Liver (tissue), 9 donors: Measurements from ENCODE around the gene HSP90AB1. TPM values are rescaled to one million over a fixed set of nuclear protein-coding genes. Genes with fewer than 3 reads are reported as not detected.
A peak's percentile ranks its signal among the peaks of the same experiment; 100 is the strongest.

Source experiments
- DNase-seq: peaks from one replicate; pipeline ENCODE4 v3.0.0-alpha.2; 2017; ENCODE audit warnings: low spot score
- H3K27ac ChIP-seq, 2 donors: one replicate each; pipeline ENCODE4 v1.7.0; 2013; ENCODE audit warnings: inconsistent platforms in 2 of 2, low read length in 2 of 2, control low read depth in 1 of 2, low read depth in 1 of 2, mild to moderate bottlenecking in 1 of 2
- H3K27me3 ChIP-seq, 4 donors: one replicate each; pipeline versions ENCODE4 v1.6.1 to v1.7.0; 2013; ENCODE audit warnings: low read length in 3 of 4, inconsistent platforms in 1 of 4, mild to moderate bottlenecking in 1 of 4, moderate library complexity in 1 of 4; ENCODE audit not compliant: control insufficient read depth in 4 of 4, insufficient read depth in 4 of 4
- H3K36me3 ChIP-seq, 4 donors: one replicate each; pipeline versions ENCODE4 v1.6.1 to v1.7.0; 2013; ENCODE audit warnings: low read length in 3 of 4, mild to moderate bottlenecking in 3 of 4, low read depth in 1 of 4, moderate library complexity in 1 of 4; ENCODE audit not compliant: control insufficient read depth in 4 of 4, insufficient read depth in 3 of 4
- H3K4me1 ChIP-seq, 4 donors: one replicate each; pipeline versions ENCODE4 v1.6.1 to v1.7.0; 2013; ENCODE audit warnings: low read length in 3 of 4, mild to moderate bottlenecking in 3 of 4, moderate library complexity in 1 of 4; ENCODE audit not compliant: control insufficient read depth in 4 of 4, insufficient read depth in 4 of 4
- H3K4me3 ChIP-seq, 3 donors: one replicate each; pipeline versions ENCODE4 v1.6.1 to v1.7.0; 2013; ENCODE audit warnings: low read length in 3 of 3, control low read depth in 1 of 3, low read depth in 1 of 3, mild to moderate bottlenecking in 1 of 3
- H3K9ac ChIP-seq, 2 donors: one replicate each; pipeline ENCODE4 v1.7.0; 2013; ENCODE audit warnings: low read length in 2 of 2, mild to moderate bottlenecking in 2 of 2, moderate library complexity in 2 of 2, control low read depth in 1 of 2, low read depth in 1 of 2
- H3K9me3 ChIP-seq, 4 donors: one replicate each; pipeline versions ENCODE4 v1.6.1 to v1.7.0; 2013; ENCODE audit warnings: low read length in 3 of 4; ENCODE audit not compliant: control insufficient read depth in 4 of 4
- EGR1 ChIP-seq, 2 donors: IDR thresholded peaks; 2 replicates each; pipeline ENCODE4 v1.6.1; 2016 to 2018; ENCODE audit warnings: antibody characterized with exemption in 2 of 2, low read depth in 2 of 2
- GABPA ChIP-seq, 2 donors: IDR thresholded peaks in 1 of 2; conservative IDR thresholded peaks in 1 of 2; 2 replicates each; pipeline ENCODE4 v1.6.1; 2016; ENCODE audit warnings: antibody characterized with exemption in 2 of 2, mild to moderate bottlenecking in 1 of 2, moderate library complexity in 1 of 2
- HNF4A ChIP-seq, 2 donors: conservative IDR thresholded peaks; 2 replicates each; pipeline ENCODE4 v1.6.1; 2016; ENCODE audit warnings: antibody characterized with exemption in 2 of 2, mild to moderate bottlenecking in 2 of 2
- HNF4G ChIP-seq: IDR thresholded peaks from 2 replicates; pipeline ENCODE4 v1.6.1; 2016; ENCODE audit warnings: antibody characterized with exemption
- RAD21 ChIP-seq, 2 donors: IDR thresholded peaks; 2 replicates each; pipeline ENCODE4 v1.6.1; 2016; ENCODE audit warnings: antibody characterized with exemption in 2 of 2, mild to moderate bottlenecking in 2 of 2
- RXRA ChIP-seq, 2 donors: IDR thresholded peaks; 2 replicates each; pipeline ENCODE4 v1.6.1; 2017 to 2018; ENCODE audit warnings: antibody characterized with exemption in 2 of 2, mild to moderate bottlenecking in 1 of 2
- SP1 ChIP-seq: IDR thresholded peaks from 2 replicates; pipeline ENCODE4 v1.6.1; 2018; ENCODE audit warnings: antibody characterized with exemption, mild to moderate bottlenecking
- TAF1 ChIP-seq: conservative IDR thresholded peaks from 2 replicates; pipeline ENCODE4 v1.6.1; 2016; ENCODE audit warnings: antibody characterized with exemption, mild to moderate bottlenecking
- WGBS: extraction: QIAGEN DNeasy Blood & Tissue Kit; methylation state at CpG from one replicate; pipeline ENCODE4 v1.1.7; 2013; 5-methylcytosine and 5-hydroxymethylcytosine counted together
- polyA plus RNA-seq, 2 donors: library from polyadenylated mRNA; stranded (reverse) in 1 of 2; unstranded in 1 of 2; fragments of 200-250 nt in 1 of 2; fragments of >200 nt in 1 of 2; fragmentation: Nextera tagmentation in 1 of 2; extraction: Ambion mirVana in 1 of 2; gene quantifications; one replicate each; pipeline versions ENCODE4 v1.2.1 to v1.2.3, GENCODE V29; 2013 to 2015
- total RNA-seq, 2 donors: library from RNA; depleted of rRNA; stranded (reverse); fragments of >200 nt; gene quantifications; one replicate each; pipeline ENCODE4 v1.2.3, GENCODE V29; 2014
- TF ChIP-seq, protein P1 (sequence below): IDR thresholded peaks from 2 replicates; pipeline ENCODE4 v1.6.1; 2016; ENCODE audit warnings: antibody characterized with exemption
- TF ChIP-seq, protein P2 (sequence below): IDR thresholded peaks from 2 replicates; pipeline ENCODE4 v1.6.1; 2016; ENCODE audit warnings: antibody characterized with exemption, mild to moderate bottlenecking
- donor health status: healthy.
- donor health status: healthy.
- donor health status: healthy.
- donor health status: healthy.
- donor health status: healthy.

The HSP90AB1 gene
- total and polyA plus RNA-seq, 4 donors, result 129 to 281 (median 203) TPM

DNA sequence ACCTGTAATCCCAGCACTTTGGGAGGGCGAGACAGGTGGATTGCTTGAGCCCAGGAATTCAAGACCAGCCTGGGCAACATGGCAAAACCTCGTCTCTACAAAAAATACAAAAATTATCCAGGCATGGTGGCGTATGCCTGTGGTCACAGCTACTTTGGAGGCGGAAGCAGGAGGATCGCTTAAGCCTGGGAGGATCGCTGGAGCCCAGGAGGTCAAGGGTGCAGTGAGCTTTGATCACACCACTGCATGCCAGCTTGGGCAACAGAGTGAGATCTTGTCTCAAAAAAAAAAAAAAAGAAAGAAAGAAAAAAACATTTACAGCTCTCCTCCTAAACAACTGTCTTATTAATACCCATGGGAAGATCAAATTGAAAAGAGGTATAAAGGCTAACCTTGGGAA lies 38.9 kb upstream of the HSP90AB1 start:
- Histone ChIP-seq H3K36me3 (no peaks in the 10 kb centered on the region), H3K9ac (no peak overlapping the region), H3K27me3 (no peaks in the 10 kb centered on the region), H3K4me3 (no peak overlapping the region), H3K27ac (peak overlapping the region in 1 of 2 donors; percentile 18), H3K4me1 (peaks cover 0 to 6% (median 4%) of the 10 kb centered on the region in 4 donors), H3K9me3 (no peaks in the 10 kb centered on the region)
- DNase-seq, result no peak
- TF ChIP-seq RAD21 (IDR thresholded peaks at IDR 0.05), result no peak
- TF ChIP-seq HNF4A (conservative IDR thresholded peaks at IDR 0.05), result peak; percentile 71 to 78
- TF ChIP-seq RXRA (IDR thresholded peaks at IDR 0.05), result peak; percentile 48 to 57
- TF ChIP-seq SP1, result peak; percentile 29
- WGBS, result 48% methylated on average over 6 of the region's 6 CpGs

DNA sequence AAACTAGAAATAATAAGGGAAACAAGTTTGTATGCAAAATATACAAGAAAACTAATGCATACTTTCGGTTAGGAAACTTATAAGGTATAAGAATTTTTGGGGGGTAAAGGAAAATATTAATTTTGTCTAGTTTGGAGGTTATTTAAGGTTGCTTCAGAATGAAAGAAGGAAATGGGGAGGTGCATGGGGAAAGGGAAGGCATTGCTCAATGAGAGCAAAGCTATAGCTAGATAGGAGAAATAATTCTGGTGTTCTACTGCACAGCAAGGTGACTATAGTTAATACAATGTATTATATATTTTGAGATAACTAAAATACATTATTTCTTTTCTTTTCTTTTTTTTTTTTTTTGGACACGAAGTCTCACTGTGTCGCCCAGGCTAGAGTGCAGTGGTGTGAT lies 35.6 kb upstream of the HSP90AB1 start:
- Histone ChIP-seq H3K27ac (no peak overlapping the region), H3K27me3 (no peaks in the 10 kb centered on the region), H3K9ac (no peak overlapping the region), H3K4me3 (no peak overlapping the region), H3K36me3 (no peaks in the 10 kb centered on the region), H3K9me3 (no peaks in the 10 kb centered on the region), H3K4me1 (peaks cover 0 to 8% (median 6%) of the 10 kb centered on the region in 4 donors)
- TF ChIP-seq HNF4G, result no peak
- TF ChIP-seq EGR1 (IDR thresholded peaks at IDR 0.05; ENCODE audit: low read depth in 2 of 2), result no peak
- TF ChIP-seq RAD21 (IDR thresholded peaks at IDR 0.05), result no peak
- TF ChIP-seq, protein P1, sequence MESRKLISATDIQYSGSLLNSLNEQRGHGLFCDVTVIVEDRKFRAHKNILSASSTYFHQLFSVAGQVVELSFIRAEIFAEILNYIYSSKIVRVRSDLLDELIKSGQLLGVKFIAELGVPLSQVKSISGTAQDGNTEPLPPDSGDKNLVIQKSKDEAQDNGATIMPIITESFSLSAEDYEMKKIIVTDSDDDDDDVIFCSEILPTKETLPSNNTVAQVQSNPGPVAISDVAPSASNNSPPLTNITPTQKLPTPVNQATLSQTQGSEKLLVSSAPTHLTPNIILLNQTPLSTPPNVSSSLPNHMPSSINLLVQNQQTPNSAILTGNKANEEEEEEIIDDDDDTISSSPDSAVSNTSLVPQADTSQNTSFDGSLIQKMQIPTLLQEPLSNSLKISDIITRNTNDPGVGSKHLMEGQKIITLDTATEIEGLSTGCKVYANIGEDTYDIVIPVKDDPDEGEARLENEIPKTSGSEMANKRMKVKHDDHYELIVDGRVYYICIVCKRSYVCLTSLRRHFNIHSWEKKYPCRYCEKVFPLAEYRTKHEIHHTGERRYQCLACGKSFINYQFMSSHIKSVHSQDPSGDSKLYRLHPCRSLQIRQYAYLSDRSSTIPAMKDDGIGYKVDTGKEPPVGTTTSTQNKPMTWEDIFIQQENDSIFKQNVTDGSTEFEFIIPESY, result no peak
- TF ChIP-seq GABPA (IDR thresholded peaks at IDR 0.05 in 1 of 2, conservative IDR thresholded peaks at IDR 0.05 in 1 of 2), result no peak
- no peak for TF ChIP-seq RXRA (IDR thresholded peaks at IDR 0.05)
- TF ChIP-seq SP1, result no peak
- DNase-seq, result no peak
- WGBS, result 82% methylated on average over 3 of the region's 3 CpGs

DNA sequence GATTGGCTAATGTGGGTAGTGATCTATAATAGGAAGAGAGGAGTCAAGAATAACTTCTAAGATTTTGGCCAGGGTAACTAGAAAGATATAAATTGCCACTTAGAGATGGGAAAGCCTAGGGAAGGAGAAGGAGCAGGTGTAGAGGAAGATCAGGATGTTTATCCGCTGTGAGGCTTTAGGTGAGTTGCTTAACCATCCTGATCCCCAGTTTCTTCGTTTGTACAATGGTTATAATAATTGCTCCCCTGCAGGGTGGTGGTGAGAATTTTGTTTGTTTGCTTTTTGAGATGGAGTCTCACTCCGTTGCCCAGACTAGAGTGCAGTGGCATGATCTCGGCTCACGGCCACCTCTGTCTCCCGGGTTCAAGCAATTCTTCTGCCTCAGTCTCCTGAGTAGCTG lies 32.6 kb upstream of the HSP90AB1 start:
- H3K27me3 ChIP-seq, result no peaks in the 10 kb centered on the region
- no peaks in the 10 kb centered on the region for H3K36me3 ChIP-seq
- peaks cover 19 to 30% (median 25%) of the 10 kb centered on the region in 4 donors for H3K4me1 ChIP-seq
- H3K4me3 ChIP-seq, result no peak overlapping the region
- 95% methylated on average over 6 of the region's 6 CpGs for WGBS
- H3K9ac ChIP-seq, result no peak overlapping the region
- DNase-seq, result no peak
- H3K27ac ChIP-seq, result no peak overlapping the region
- H3K9me3 ChIP-seq, result no peaks in the 10 kb centered on the region
- TF ChIP-seq, protein P2, sequence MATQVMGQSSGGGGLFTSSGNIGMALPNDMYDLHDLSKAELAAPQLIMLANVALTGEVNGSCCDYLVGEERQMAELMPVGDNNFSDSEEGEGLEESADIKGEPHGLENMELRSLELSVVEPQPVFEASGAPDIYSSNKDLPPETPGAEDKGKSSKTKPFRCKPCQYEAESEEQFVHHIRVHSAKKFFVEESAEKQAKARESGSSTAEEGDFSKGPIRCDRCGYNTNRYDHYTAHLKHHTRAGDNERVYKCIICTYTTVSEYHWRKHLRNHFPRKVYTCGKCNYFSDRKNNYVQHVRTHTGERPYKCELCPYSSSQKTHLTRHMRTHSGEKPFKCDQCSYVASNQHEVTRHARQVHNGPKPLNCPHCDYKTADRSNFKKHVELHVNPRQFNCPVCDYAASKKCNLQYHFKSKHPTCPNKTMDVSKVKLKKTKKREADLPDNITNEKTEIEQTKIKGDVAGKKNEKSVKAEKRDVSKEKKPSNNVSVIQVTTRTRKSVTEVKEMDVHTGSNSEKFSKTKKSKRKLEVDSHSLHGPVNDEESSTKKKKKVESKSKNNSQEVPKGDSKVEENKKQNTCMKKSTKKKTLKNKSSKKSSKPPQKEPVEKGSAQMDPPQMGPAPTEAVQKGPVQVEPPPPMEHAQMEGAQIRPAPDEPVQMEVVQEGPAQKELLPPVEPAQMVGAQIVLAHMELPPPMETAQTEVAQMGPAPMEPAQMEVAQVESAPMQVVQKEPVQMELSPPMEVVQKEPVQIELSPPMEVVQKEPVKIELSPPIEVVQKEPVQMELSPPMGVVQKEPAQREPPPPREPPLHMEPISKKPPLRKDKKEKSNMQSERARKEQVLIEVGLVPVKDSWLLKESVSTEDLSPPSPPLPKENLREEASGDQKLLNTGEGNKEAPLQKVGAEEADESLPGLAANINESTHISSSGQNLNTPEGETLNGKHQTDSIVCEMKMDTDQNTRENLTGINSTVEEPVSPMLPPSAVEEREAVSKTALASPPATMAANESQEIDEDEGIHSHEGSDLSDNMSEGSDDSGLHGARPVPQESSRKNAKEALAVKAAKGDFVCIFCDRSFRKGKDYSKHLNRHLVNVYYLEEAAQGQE, result no peak
- no peak for TF ChIP-seq TAF1
